ENCODE measurements around the gene GABARAPL1. TPM values are rescaled to one million over a fixed set of nuclear protein-coding genes. Genes with fewer than 3 reads are reported as not detected.
A peak's percentile ranks its signal among the peaks of the same experiment; 100 is the strongest.

The GABARAPL1 gene
- total and polyA plus RNA-seq, 10 of the 15 experiments (the other 5 are each of a cell fraction or from before 2014, with no cell fraction given), result 0.42 to 3.7 (median 1.4) TPM

- no peak for TF ChIP-seq SMC3 (IDR thresholded peaks at IDR 0.05; ENCODE audit: borderline replicate concordance, low read length)
- TF ChIP-seq BRCA1 (IDR thresholded peaks at IDR 0.05; ENCODE audit: low read depth, low read length), result no peak
- TF ChIP-seq BCLAF1 (IDR thresholded peaks at IDR 0.05), result no peak
- no peak for TF ChIP-seq KAT2A (conservative IDR thresholded peaks at IDR 0.05; ENCODE audit: control insufficient read depth, low read depth, low read length)
- TF ChIP-seq ZBED1 (IDR thresholded peaks at IDR 0.05; ENCODE audit: borderline replicate concordance), result no peak
- TF ChIP-seq POLR2AphosphoS2 (IDR thresholded peaks at IDR 0.05; ENCODE audit: low read depth, low read length), result no peak
- TF ChIP-seq HDGF (IDR thresholded peaks at IDR 0.05), result no peak
These were observed 29.1 kb downstream of the GABARAPL1 start (continued) for GRCh38 chr12:10241727-10242126.

DNA sequence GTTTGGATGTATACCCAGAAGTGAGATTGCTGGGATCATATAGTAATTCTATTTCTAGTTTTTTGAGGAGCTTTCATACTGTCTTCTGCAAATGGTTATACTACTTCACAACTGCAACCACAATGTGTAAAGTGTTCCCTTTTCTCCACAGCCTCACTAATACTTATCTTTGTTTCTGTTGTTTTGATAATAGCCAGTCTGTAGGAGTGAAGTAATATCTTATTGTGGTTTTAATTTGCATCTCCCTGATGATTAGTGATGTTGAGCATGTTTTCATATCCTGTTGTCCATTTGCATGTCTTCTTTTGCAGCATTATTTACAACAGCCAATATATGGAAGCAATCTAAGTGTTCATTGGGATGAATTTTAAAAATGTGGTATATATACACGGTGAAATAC, 29.9 kb downstream of the GABARAPL1 start:
- POLR2A ChIA-PET, result no interaction called here
- 0% methylated on average over 1 of the region's 1 CpG for WGBS (ENCODE audit: insufficient coverage, insufficient replicate concordance, low lambda C conversion rate, missing lambda C conversion rate)
- H3K4me3 ChIP-seq, result no peak overlapping the region

More for the DNA sequence above, 29.9 kb downstream of the GABARAPL1 start:
- ChIA-PET CTCF (interaction anchor here (1.1 kb wide), 1 partner anchor 80 kb away, joined by 3 read pairs; no protein-coding TSS in a partner anchor), SMC1A (ENCODE audit: uncharacterized antibody, unreplicated experiment) (interaction anchor here (0.5 kb wide), 1 partner anchor 1898 kb away, joined by 5 read pairs; no protein-coding TSS in a partner anchor), RAD21 (ENCODE audit: unreplicated experiment) (interaction anchor here (0.7 kb wide), 2 partner anchors 71 to 320 kb away, joined by 4 read pairs; no protein-coding TSS in a partner anchor)
- Histone ChIP-seq H3K9me3 (replicated peaks; ENCODE audit: control insufficient read depth, insufficient read depth, low read length) (no peaks in the 10 kb centered on the region), H3K27ac (ENCODE audit: control insufficient read depth, insufficient read depth) (no peak overlapping the region), H3K4me2 (ENCODE audit: control insufficient read depth, insufficient read depth) (0 out of 2 replicates have a peak overlapping the region, but pooled peaks have one; percentile 17), H3K4me1 (ENCODE audit: control insufficient read depth, insufficient read depth, low read length) (peaks cover 10% of the 10 kb centered on the region; the same call in 1 of the 2 replicates), H2AFZ (ENCODE audit: control insufficient read depth, low read depth, low read length) (no peak overlapping the region), H3K36me3 (ENCODE audit: control insufficient read depth in 2 of 2, insufficient read depth in 2 of 2, low read length in 1 of 2) (no peaks in the 10 kb centered on the region), H4K20me1 (ENCODE audit: control insufficient read depth, insufficient read depth) (no peaks in the 10 kb centered on the region), H3K79me2 (ENCODE audit: control insufficient read depth, insufficient read depth, low read length) (no peaks in the 10 kb centered on the region), H3K27me3 (replicated peaks in 1 of 2; ENCODE audit: control insufficient read depth in 2 of 2, insufficient read depth in 2 of 2, low read length in 1 of 2) (no peaks in the 10 kb centered on the region; a peak in 1 of 4 replicates), H3K9ac (ENCODE audit: control insufficient read depth, insufficient read depth, low read length) (no peak overlapping the region)
- intact Hi-C loops (cut with micrococcal nuclease; ENCODE audit: unreplicated experiment), result loop anchor here (5.0 kb wide), 1 partner anchor 260 kb away; no protein-coding TSS in a partner anchor
- BruUV-seq (replicated peaks), result no TSS peak
- FAIRE-seq (no peak), DNase-seq (ENCODE audit: low read depth, low spot score) (no peak), ATAC-seq (peak; percentile 52)
- in situ Hi-C loops (cut with MboI), result no loop called here
- no peak for TF ChIP-seq RB1 (IDR thresholded peaks at IDR 0.05; ENCODE audit: borderline replicate concordance)
- no peak for TF ChIP-seq IKZF1 (conservative IDR thresholded peaks at IDR 0.05)
- no peak for TF ChIP-seq STAT3 (IDR thresholded peaks at IDR 0.05; ENCODE audit: low read depth, low read length)
- no peak for TF ChIP-seq SIX5 (IDR thresholded peaks at IDR 0.05; ENCODE audit: low read depth, low read length, severe bottlenecking)
- TF ChIP-seq PAX8 (IDR thresholded peaks at IDR 0.05), result no peak
- no peak for TF ChIP-seq EED (IDR thresholded peaks at IDR 0.05; ENCODE audit: low read depth)
- TF ChIP-seq NFIC (IDR thresholded peaks at IDR 0.05; ENCODE audit: low read depth, low read length), result peak; percentile 64
- peak; percentile 84 for TF ChIP-seq RUNX3 (IDR thresholded peaks at IDR 0.05; ENCODE audit: low read length)
- peak; percentile 39; the same call in 1 of the 2 replicates for TF ChIP-seq CREM (IDR thresholded peaks at IDR 0.05; ENCODE audit: low read depth)
- TF ChIP-seq CBFB (IDR thresholded peaks at IDR 0.05; ENCODE audit: low read depth), result 0 out of 2 replicates have a peak, but pooled peaks have one; percentile 21
- TF ChIP-seq JUNB (IDR thresholded peaks at IDR 0.05), result peak; percentile 35; the same call in 1 of the 2 replicates
- TF ChIP-seq EZH2 (IDR thresholded peaks at IDR 0.05; ENCODE audit: borderline replicate concordance, control insufficient read depth, low read depth, low read length), result no peak
- TF ChIP-seq SUPT20H (IDR thresholded peaks at IDR 0.05; ENCODE audit: borderline replicate concordance, control insufficient read depth, low read depth, low read length), result no peak

All from GM12878 (cell line).